ENCODE results near the gene CEBPB.

CEBPB gene

DNA sequence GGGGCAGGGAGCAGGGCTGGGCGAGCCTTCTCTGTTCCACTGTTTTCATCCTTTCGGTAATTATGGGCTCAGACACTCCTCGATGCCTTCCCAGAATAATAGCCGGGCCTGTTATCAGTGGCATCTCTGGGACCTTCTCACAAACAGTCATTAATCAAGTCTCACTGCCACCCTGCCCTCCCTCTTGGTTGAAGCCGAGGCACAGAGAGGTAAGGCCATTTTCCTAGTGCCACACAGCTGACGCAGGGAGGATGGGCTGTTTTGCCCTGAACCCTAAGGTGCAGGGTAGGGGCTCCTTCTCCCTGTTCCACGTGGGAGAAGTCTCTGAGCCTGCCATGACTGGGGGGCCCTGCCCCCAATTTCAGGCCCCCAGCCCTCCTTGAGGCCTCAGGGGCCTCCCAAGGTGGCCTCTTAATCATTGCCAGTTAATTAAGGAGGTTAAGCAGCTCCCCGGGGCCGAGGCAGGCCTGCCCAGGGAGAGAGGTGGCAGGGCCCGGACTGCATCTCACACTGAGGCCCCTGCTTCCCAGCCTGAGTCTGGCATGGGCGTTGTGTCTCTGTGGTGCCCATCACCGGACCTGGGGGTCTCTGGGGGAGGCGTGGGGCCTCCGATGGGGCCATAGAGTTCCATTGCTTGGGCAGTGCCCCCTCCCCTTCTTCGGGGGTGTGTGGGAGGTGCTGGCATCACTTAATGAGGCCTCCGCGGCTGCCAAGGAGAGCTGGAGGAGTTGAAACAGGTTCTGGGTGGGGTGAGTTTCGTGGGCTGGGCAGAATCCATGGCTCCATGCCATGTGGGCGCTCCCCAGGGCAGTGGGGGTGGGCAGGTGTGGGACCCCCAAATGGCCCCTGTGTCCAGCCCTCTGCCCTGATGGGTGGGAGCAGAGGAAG is 42.9 kb downstream of the CEBPB start:
- intact Hi-C loops (cut with DNase I; ENCODE audit: low total_unique reads), result loop anchor here (5.0 kb wide), 1 partner anchor 44 kb away; no protein-coding TSS in a partner anchor
- DNase-seq, result peak in 1 of 2 donors; percentile 41
- Histone ChIP-seq H3K27ac (no peak overlapping the region), H3K4me3 (no peak overlapping the region), H3K27me3 (peaks cover 0 to 4% of the 10 kb centered on the region in 2 donors), H3K36me3 (no peaks in the 10 kb centered on the region), H3K9me3 (no peaks in the 10 kb centered on the region), H3K4me1 (peaks cover 0 to 11% (median 0%) of the 10 kb centered on the region in 4 donors)
- TF ChIP-seq, protein P1, sequence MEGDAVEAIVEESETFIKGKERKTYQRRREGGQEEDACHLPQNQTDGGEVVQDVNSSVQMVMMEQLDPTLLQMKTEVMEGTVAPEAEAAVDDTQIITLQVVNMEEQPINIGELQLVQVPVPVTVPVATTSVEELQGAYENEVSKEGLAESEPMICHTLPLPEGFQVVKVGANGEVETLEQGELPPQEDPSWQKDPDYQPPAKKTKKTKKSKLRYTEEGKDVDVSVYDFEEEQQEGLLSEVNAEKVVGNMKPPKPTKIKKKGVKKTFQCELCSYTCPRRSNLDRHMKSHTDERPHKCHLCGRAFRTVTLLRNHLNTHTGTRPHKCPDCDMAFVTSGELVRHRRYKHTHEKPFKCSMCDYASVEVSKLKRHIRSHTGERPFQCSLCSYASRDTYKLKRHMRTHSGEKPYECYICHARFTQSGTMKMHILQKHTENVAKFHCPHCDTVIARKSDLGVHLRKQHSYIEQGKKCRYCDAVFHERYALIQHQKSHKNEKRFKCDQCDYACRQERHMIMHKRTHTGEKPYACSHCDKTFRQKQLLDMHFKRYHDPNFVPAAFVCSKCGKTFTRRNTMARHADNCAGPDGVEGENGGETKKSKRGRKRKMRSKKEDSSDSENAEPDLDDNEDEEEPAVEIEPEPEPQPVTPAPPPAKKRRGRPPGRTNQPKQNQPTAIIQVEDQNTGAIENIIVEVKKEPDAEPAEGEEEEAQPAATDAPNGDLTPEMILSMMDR (IDR thresholded peaks at IDR 0.05), result no peak

DNA sequence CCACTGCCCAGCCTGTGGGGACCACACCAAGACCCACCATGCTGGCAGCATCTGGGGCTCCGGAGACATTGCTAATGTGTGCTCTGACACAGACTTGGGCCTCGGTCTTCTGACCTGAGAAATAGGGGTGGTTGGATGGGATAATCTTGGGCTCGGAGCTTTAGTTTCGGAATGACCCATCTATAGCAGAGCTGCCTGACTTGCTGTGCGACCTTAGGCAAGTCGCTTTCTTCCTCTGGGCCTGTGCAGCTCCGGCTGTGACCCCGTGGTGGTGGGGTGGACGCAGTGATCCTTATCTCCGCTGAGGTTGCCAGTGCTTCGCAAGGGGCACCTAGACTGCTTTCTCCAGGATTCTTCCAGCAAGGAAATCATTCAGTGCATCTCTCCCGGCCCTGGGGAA is 43.7 kb downstream of the CEBPB start:
- Histone ChIP-seq H3K4me1 (peaks cover 0 to 11% (median 0%) of the 10 kb centered on the region in 4 donors), H3K9me3 (no peaks in the 10 kb centered on the region), H3K27ac (no peak overlapping the region), H3K36me3 (no peaks in the 10 kb centered on the region), H3K4me3 (no peak overlapping the region), H3K27me3 (peaks cover 0 to 4% of the 10 kb centered on the region in 2 donors)
- intact Hi-C loops (cut with DNase I; ENCODE audit: low total_unique reads), result loop anchor here (5.0 kb wide), 1 partner anchor 43 kb away; no protein-coding TSS in a partner anchor
- DNase-seq, result no peak
- TF ChIP-seq, protein P1 (IDR thresholded peaks at IDR 0.05), result no peak

DNA sequence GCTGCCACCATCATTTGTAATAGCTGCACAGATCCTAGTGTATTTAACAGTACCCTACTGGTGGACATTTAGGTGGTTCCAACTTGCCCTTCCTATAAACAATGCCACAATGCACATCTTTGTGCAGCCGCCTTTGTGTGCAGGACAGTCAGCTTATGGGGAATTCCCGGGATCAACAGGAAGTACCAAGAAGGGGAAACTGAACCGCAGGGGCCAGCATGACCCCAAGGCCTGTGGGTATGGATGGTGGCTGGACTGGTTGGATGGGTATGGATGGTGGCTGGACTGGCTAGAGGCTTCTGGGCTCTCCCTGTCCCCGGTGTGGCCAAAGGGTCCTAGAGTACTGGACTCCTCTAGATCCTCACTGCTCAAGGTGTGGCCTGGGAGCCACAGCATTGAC is 46.7 kb downstream of the CEBPB start:
- DNase-seq, result no peak
- H3K27me3 ChIP-seq, result peaks cover 0 to 7% of the 10 kb centered on the region in 2 donors
- TF ChIP-seq, protein P1 (IDR thresholded peaks at IDR 0.05), result no peak
- H3K9me3 ChIP-seq, result no peaks in the 10 kb centered on the region
- no peak overlapping the region for H3K27ac ChIP-seq
- H3K4me1 ChIP-seq, result peaks cover 0 to 11% (median 0%) of the 10 kb centered on the region in 4 donors
- intact Hi-C loops (cut with DNase I; ENCODE audit: low total_unique reads), result no loop called here
- no peaks in the 10 kb centered on the region for H3K36me3 ChIP-seq
- no peak overlapping the region for H3K4me3 ChIP-seq

DNA sequence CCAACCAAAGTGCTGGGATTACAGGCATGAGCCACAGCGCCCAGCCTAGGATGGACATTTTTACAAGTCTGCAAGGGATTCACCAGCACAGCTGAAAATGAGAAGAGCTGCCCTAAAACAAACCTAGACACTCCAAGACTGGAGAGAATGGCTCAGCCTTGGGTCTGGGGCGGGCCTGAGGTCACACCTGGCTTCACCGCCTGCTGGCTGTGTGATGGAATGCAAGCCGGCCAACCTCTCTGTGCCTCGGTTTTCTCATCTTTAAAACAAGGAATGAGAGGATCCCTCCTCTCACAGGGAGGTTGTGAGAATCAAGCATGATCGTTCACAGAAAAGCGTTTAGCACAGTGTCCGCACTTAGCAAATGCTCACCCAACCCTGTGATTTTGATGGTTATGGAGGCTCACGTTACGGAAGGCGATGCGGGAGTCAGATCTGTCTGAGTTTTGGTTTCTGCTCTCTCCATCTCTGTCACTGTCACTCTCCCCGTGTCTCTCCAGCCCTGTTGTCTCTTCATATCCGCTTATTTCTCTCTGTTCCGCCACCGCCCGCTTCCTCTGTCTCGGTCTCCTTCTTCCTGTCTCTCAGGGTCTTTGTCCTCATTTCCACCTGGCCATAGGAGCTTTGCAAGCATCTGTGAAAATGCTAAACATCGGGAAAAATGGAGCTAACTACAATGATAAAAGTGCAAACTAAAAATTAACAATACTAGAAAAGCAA is 47.6 kb downstream of the CEBPB start:
- no peak overlapping the region for H3K27ac ChIP-seq
- no peaks in the 10 kb centered on the region for H3K9me3 ChIP-seq
- H3K4me3 ChIP-seq, result no peak overlapping the region
- H3K27me3 ChIP-seq, result peaks cover 0 to 13% of the 10 kb centered on the region in 2 donors
- peaks cover 0 to 20% (median 0%) of the 10 kb centered on the region in 4 donors for H3K4me1 ChIP-seq
- TF ChIP-seq, protein P1 (IDR thresholded peaks at IDR 0.05), result no peak
- intact Hi-C loops (cut with DNase I; ENCODE audit: low total_unique reads), result no loop called here
- DNase-seq, result no peak
- H3K36me3 ChIP-seq, result no peaks in the 10 kb centered on the region

DNA sequence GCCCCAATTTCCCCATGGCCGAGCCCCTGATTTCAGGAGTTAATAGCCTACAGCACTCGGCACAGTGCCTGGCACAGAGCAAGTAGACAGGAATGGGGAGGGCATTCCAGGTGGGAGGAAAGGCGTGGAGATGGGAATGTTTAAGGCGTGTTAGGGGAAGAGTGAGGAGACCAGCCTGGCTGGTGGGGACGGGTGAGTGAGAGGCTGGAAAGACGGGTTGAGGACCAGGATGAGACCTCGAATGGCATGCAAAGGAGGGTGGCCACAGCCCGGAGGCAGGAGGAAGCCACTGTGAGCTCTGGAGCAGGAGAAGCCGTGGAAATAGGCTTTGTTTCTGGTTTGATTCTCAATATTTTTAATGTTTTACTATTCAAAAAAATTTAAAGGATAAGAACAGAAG is 49.5 kb downstream of the CEBPB start:
- H3K36me3 ChIP-seq, result no peaks in the 10 kb centered on the region
- H3K27ac ChIP-seq, result no peak overlapping the region
- DNase-seq, result no peak
- intact Hi-C loops (cut with DNase I; ENCODE audit: low total_unique reads), result no loop called here
- no peaks in the 10 kb centered on the region for H3K9me3 ChIP-seq
- TF ChIP-seq, protein P1 (IDR thresholded peaks at IDR 0.05), result no peak
- no peak overlapping the region for H3K4me3 ChIP-seq
- H3K4me1 ChIP-seq, result peaks cover 0 to 11% (median 0%) of the 10 kb centered on the region in 4 donors
- H3K27me3 ChIP-seq, result peaks cover 0 to 16% of the 10 kb centered on the region in 2 donors

Data from tibial artery (tissue), 4 donors.